ENCODE data around the gene CSNK1G1.

CSNK1G1 gene

GRCh38 chr15:64191971-64192830 lies 163.8 kb downstream of the CSNK1G1 start:
- Histone ChIP-seq H3K36me3 (ENCODE audit: low read length) (no peaks in the 10 kb centered on the region), H3K79me2 (ENCODE audit: insufficient read depth, low read length) (no peaks in the 10 kb centered on the region), H3K27me3 (ENCODE audit: low read length) (no peaks in the 10 kb centered on the region), H3K27ac (ENCODE audit: low read depth, low read length) (no peak overlapping the region), H3F3A (ENCODE audit: insufficient read depth) (no peaks in the 10 kb centered on the region), H4K20me1 (ENCODE audit: low read depth, low read length) (no peaks in the 10 kb centered on the region), H3K9ac (ENCODE audit: low read length) (no peak overlapping the region), H2AFZ (ENCODE audit: low read depth, low read length, severe bottlenecking) (no peak overlapping the region), H3K9me3 (ENCODE audit: insufficient read depth, low read length) (no peaks in the 10 kb centered on the region), H3K4me2 (ENCODE audit: low read depth, low read length, poor library complexity, severe bottlenecking) (no peak overlapping the region), H3K4me3 (ENCODE audit: insufficient read depth, low read length, poor library complexity, severe bottlenecking) (no peak overlapping the region), H3K9me2 (replicated peaks; ENCODE audit: insufficient read depth, low read length) (no peaks in the 10 kb centered on the region)
- TF ChIP-seq CTCF (IDR thresholded peaks at IDR 0.05; ENCODE audit: insufficient read depth, low read length, poor library complexity, severe bottlenecking) = no peak
- no peak for TF ChIP-seq EZH2phosphoT487 (conservative IDR thresholded peaks at IDR 0.05; ENCODE audit: low read length)

GRCh38 chr15:64187396-64188191 lies 168.4 kb downstream of the CSNK1G1 start:
- no peaks in the 10 kb centered on the region for H3K9me3 ChIP-seq (ENCODE audit: insufficient read depth, low read length)
- TF ChIP-seq EZH2phosphoT487 (conservative IDR thresholded peaks at IDR 0.05; ENCODE audit: low read length) (no peak), CTCF (IDR thresholded peaks at IDR 0.05; ENCODE audit: insufficient read depth, low read length, poor library complexity, severe bottlenecking) (no peak)
- H3K36me3 ChIP-seq (ENCODE audit: low read length) = no peaks in the 10 kb centered on the region
- H3F3A ChIP-seq (ENCODE audit: insufficient read depth) = no peaks in the 10 kb centered on the region
- no peak overlapping the region for H3K9ac ChIP-seq (ENCODE audit: low read length)
- H2AFZ ChIP-seq (ENCODE audit: low read depth, low read length, severe bottlenecking) = no peak overlapping the region
- no peaks in the 10 kb centered on the region for H3K79me2 ChIP-seq (ENCODE audit: insufficient read depth, low read length)
- H3K4me2 ChIP-seq (ENCODE audit: low read depth, low read length, poor library complexity, severe bottlenecking) = no peak overlapping the region
- H3K9me2 ChIP-seq (replicated peaks; ENCODE audit: insufficient read depth, low read length) = no peaks in the 10 kb centered on the region
- no peak overlapping the region for H3K27ac ChIP-seq (ENCODE audit: low read depth, low read length)
- H3K4me3 ChIP-seq (ENCODE audit: insufficient read depth, low read length, poor library complexity, severe bottlenecking) = no peak overlapping the region
- H4K20me1 ChIP-seq (ENCODE audit: low read depth, low read length) = no peaks in the 10 kb centered on the region
- no peaks in the 10 kb centered on the region for H3K27me3 ChIP-seq (ENCODE audit: low read length)

GRCh38 chr15:64185146-64185911 lies 170.6 kb downstream of the CSNK1G1 start:
- Histone ChIP-seq H3K36me3 (ENCODE audit: low read length) (no peaks in the 10 kb centered on the region), H3K27ac (ENCODE audit: low read depth, low read length) (no peak overlapping the region), H3K79me2 (ENCODE audit: insufficient read depth, low read length) (no peaks in the 10 kb centered on the region), H4K20me1 (ENCODE audit: low read depth, low read length) (no peaks in the 10 kb centered on the region), H2AFZ (ENCODE audit: low read depth, low read length, severe bottlenecking) (no peak overlapping the region), H3K4me3 (ENCODE audit: insufficient read depth, low read length, poor library complexity, severe bottlenecking) (no peak overlapping the region), H3K9me2 (replicated peaks; ENCODE audit: insufficient read depth, low read length) (no peaks in the 10 kb centered on the region), H3K9ac (ENCODE audit: low read length) (no peak overlapping the region), H3K9me3 (ENCODE audit: insufficient read depth, low read length) (no peaks in the 10 kb centered on the region), H3F3A (ENCODE audit: insufficient read depth) (no peaks in the 10 kb centered on the region), H3K4me2 (ENCODE audit: low read depth, low read length, poor library complexity, severe bottlenecking) (no peak overlapping the region), H3K27me3 (ENCODE audit: low read length) (no peaks in the 10 kb centered on the region)
- TF ChIP-seq EZH2phosphoT487 (conservative IDR thresholded peaks at IDR 0.05; ENCODE audit: low read length) (no peak), CTCF (IDR thresholded peaks at IDR 0.05; ENCODE audit: insufficient read depth, low read length, poor library complexity, severe bottlenecking) (no peak)
